GM13977 (cell line): ENCODE data around the gene ITPRID2.

Experiments used
- DNase-seq: peaks from one replicate; pipeline ENCODE4 v3.0.0; 2012; ENCODE audit warnings: low spot score
- CTCF ChIP-seq: IDR thresholded peaks from 2 replicates; pipeline ENCODE4 v1.5.1; 2012; ENCODE audit warnings: mild to moderate bottlenecking, control low read depth; ENCODE audit not compliant: insufficient read depth; ENCODE audit errors: extremely low read depth, missing control alignments
- in situ Hi-C: fragments of 300-500 bp; cut with MboI; formaldehyde crosslinking; loops from one replicate; pipeline ENCODE4 v1.12.0; 2022; ENCODE audit warnings: low sequenced_read_pairs, low pct_unique_long_range_greater_than_20kb, mixed read lengths, inconsistent platforms; ENCODE audit not compliant: unreplicated experiment

Gene ITPRID2

GRCh38 chr2:181918188-181918587, 26.7 kb downstream of the ITPRID2 start:
- in situ Hi-C loops: loop anchor here (25.0 kb wide), 1 partner anchor 831 kb away; no protein-coding TSS in a partner anchor
- TF ChIP-seq CTCF: no peak

GRCh38 chr2:181923121-181923520, 31.6 kb downstream of the ITPRID2 start:
- in situ Hi-C loops: loop anchor here (25.0 kb wide), 1 partner anchor 836 kb away; no protein-coding TSS in a partner anchor
- TF ChIP-seq CTCF: no peak
- no peak for DNase-seq

More at GRCh38 chr2:181918188-181918587, 26.7 kb downstream of the ITPRID2 start:
- no peak for DNase-seq

GRCh38 chr2:181924336-181924735, 32.8 kb downstream of the ITPRID2 start:
- DNase-seq: no peak
- in situ Hi-C loops: loop anchor here (25.0 kb wide), 1 partner anchor 837 kb away; no protein-coding TSS in a partner anchor
- TF ChIP-seq CTCF: no peak

GRCh38 chr2:181934694-181935093, 43.2 kb downstream of the ITPRID2 start:
- in situ Hi-C loops: no loop called here
- no peak for DNase-seq
- TF ChIP-seq CTCF: no peak

- DNase-seq: no peak
- no peak for TF ChIP-seq CTCF
- in situ Hi-C loops: no loop called here
These were observed 45.9 kb downstream of the ITPRID2 start for GRCh38 chr2:181937473-181937872.

GRCh38 chr2:181943411-181944124, 52.0 kb downstream of the ITPRID2 start:
- no peak for TF ChIP-seq CTCF

More at GRCh38 chr2:181943411-181944124, 52.0 kb downstream of the ITPRID2 start:
- in situ Hi-C loops: no loop called here
- DNase-seq: no peak
